GM11168 (cell line): ENCODE results near the gene MAD1L1.

Experiments used
- in situ Hi-C: fragments of 300-500 bp; cut with MboI; formaldehyde crosslinking; loops from one replicate; pipeline ENCODE4 v1.12.0; 2022; ENCODE audit warnings: low sequenced_read_pairs; ENCODE audit not compliant: unreplicated experiment

The MAD1L1 gene

DNA sequence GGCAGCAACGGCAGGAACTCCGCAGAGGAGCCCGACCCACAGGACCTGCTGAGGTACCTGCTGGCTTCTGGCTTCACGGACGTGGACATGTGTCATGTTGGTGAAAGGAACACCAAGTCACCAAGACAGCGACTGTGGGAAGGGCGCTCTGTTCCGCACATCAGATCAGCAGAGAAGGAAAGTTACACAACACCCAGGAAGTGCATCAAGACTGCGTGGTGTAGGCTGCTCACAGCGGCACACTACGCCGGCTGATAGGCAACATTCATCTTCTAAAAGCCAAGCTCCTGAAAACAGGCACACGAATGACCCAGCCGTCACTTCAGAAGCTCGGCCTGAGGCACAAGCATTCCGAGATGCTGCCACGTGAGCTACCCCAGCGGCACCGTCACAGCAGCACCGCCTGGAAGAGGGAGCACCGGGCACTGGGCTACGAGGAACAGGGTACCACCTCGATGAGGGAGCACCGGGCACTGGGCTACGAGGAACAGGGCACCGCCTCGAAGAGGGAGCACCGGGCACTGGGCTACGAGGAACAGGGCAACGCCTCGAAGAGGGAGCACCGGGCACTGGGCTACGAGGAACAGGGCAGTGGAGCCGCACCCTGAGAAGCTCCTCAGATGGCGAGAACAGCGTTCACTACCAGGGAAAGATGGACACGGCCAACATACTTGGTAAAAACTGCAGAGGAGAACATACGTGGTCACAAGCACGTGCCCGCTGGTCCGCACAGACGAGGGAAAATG, 86.7 kb downstream of the MAD1L1 start:
- in situ Hi-C loops = no loop called here

DNA sequence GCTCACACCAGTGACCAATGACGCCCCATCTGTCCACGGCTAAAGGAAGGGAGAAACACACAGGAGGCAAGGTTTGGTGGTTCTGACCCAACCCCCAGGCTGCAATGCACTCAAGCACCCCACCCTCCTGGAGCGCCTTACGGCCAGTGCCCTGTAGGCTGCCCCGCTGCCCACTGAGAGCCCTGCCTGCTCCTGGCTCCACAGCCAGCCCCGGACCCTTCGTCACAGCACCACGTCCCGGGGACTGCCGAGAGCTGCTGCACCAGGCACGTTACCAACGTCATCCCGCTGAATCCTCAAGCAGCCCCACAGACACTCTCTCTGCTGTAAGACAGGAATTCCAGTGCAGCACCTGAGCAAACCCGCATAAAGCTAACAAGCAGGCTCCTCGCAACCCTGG, 87.8 kb downstream of the MAD1L1 start:
- in situ Hi-C loops = no loop called here

DNA sequence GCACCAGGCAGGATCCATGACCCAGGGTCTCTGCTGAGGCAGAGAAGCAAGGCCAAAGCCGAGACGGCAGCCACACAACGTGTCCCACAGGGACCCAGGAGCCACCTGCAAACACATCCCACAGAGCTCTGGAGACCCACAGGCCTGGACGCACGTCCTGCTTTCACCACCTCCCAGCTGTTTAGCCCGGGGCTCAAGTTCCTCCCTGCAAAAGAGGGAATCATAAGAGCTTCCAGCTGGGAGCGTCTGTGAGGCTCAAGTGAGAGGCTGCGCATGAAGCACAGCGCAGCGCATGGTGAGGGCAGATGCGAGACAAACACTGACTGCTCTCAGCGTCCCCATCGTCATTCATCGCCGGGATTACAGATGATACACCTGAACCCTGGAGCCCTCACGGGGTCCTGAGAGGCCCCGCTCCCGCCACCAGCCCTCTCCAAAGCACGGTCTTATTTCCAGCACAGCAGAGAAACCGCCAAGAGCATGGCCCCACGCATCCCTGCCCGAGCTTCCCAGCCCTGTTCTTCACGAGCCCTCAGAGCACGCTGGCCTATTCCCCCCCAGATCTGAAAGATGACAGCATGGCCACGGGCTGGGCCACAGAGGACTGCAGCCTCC, 88.7 kb downstream of the MAD1L1 start:
- in situ Hi-C loops = no loop called here

GRCh38 chr7:2143450-2143849, 89.3 kb downstream of the MAD1L1 start:
- in situ Hi-C loops = no loop called here

- in situ Hi-C loops = no loop called here
Observed at GRCh38 chr7:2142386-2142785, 90.4 kb downstream of the MAD1L1 start.

- in situ Hi-C loops = no loop called here
Observed at GRCh38 chr7:2141651-2142050, 91.1 kb downstream of the MAD1L1 start.

- in situ Hi-C loops = no loop called here
Observed at GRCh38 chr7:2141021-2141410, 91.7 kb downstream of the MAD1L1 start.

DNA sequence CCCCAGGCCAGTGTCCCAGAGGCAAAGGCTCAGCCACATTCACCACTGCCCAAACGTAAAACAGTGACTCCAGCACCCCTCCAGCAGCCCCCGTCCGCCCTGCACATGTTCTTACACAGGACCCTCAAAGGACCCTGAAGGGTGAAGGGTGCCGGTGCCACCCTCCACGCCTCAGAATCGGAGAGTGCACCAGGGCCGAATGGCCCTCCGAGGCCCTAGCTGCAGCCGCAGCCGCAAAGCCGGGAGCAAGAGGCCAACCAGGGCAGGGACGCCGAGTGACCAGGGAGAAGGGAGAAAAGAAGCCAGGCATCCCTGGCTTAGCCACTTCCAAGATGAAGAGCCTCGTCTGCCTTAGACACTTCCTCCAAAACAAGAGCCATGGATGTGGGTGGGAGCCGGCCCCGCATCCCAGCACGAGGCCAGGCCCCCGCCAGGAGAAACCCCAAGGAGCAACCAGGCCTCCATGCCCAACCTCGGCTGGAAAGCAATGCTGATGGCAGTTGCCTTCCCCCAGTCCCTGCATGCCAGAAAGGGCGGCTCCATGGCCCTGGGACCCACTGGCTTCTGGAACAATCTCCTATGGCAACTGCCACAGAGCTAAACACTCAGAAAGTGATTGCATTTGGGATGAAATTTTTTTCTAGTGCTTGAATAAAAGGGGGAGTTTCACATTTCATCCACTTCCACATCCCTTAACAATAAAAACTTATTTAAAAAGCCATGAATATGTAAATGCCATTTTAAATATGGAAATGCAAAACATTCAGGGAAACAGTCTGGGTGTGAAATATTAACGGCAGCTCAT, 92.3 kb downstream of the MAD1L1 start:
- in situ Hi-C loops = no loop called here

GRCh38 chr7:2139004-2139699, 93.6 kb downstream of the MAD1L1 start:
- in situ Hi-C loops = no loop called here

- in situ Hi-C loops = no loop called here
Observed at GRCh38 chr7:2138146-2138765, 94.5 kb downstream of the MAD1L1 start.

- in situ Hi-C loops = no loop called here
Observed at GRCh38 chr7:2134740-2135139, 98.0 kb downstream of the MAD1L1 start.

DNA sequence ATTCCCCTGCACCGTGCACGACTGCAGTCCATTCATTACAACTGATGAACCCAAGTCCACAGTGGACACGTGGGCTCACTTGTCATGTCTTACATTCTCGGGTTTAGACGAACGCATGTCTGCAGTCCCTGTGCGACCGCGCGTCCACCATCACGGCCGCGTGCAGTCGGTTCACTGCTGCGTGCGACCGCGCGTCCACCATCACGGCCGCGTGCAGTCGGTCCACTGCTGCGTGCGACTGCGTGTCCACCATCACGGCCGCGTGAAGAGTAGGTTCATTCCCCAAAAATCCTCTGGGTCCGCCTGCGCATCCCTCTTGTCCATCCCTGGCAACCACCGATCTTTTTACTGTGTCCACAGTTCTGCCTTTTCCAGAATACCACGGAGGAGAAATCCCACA, 100.5 kb downstream of the MAD1L1 start:
- in situ Hi-C loops = no loop called here

- in situ Hi-C loops = no loop called here
Observed at GRCh38 chr7:2131800-2132199, 100.9 kb downstream of the MAD1L1 start.

DNA sequence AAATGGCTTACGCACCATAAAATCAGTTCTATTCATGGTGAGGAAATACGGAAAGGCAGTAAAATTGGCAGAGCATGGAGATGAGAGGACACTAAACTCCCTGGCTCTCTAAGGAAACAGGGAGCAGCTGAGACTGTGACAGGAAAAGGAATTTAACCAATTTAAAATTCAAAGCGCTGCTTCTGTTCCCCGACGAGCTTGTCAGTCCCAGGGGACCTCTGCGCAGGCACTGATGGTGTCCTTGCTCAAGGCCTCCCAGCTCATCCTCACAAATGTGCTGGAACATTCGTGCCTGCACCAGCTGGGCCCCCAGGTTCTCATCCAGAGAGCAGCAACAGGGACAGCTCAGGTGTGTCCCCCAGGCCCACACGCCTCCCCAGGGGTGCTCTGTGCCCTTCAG, 101.4 kb downstream of the MAD1L1 start:
- in situ Hi-C loops = no loop called here

DNA sequence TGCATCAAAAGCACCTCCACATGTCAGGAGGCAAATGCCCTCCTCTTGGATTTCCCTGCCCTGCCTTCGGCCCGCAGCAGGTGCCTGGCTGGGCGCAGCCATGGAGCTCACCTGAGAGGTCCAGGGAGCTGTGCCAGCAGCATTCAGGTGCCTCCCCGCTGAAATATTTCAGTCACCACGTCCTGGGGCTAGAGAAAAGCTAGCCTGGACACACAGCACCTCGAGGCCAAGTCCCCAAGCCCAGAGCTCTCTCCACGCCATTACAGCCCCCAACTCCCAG, 102.7 kb downstream of the MAD1L1 start:
- in situ Hi-C loops = no loop called here

DNA sequence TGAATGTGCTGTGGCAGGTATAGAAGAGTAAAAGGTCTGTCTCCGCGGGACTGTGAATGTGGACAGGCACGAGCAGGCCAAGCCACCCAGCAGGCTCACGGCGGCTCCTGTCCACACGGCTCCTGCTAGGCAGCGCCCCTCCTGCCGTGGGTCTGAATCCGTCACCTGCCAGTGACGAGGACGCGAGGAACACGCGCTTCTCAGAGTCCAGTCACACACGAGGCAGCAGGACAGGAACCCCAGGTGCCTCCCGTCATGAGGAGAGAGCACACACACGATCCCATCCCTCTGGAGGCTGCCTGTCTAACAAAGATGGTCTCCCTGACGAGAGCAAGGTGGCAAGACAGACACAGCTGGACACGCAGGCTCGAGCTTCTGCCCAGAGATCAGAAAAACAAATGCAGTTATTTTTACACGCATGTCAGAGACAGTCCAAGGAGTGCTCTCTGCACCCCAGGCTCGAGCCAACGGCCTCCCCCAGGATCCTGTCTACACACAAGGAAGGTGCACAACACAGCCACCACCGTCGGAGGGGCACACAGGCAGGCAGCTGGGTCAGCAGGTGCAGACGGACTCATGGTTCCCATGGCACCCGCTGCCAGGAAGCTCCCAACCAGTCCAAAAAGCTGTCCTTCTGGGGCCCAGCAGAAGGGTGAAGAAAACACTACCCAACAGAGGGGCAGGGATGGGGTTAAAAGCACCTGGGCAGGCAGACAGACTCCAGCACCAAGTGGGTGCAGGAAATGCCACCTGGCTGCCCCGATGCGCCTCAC, 103.2 kb downstream of the MAD1L1 start:
- in situ Hi-C loops = no loop called here

DNA sequence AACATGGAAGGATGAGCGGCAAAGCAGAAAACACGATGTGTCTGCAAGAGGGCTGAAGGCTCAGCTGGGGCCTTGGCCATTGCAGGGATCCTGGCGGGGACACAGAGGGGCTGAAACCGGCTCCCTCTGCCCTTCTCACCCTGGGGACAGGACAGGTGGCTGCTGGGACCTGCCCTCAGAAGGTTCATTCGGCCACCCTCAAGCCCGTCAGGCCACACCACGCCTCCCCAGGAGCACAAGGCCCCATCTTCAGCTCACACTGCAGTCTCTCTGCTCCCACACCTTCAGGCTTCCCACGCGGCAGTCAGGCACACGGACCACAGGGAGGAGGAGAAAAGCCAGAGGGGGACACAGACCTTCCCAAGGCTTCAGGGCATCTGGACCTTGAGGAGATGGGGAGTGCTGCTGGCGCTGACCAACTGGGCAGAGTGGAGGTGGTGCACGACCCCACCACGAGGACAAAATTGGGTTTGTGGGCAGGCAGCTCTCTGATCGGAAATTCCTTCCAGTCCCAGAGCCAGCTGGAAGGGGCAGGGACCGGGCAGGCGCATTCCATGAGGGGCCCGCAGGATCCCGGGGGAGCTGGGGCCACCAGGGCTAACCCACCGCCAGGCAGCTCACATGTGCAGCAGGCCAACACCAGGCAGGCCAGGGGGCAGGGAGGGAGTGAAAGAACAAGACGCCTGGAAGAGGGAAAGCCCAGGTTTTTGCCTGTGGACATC, 104.0 kb downstream of the MAD1L1 start:
- in situ Hi-C loops = no loop called here

- in situ Hi-C loops = no loop called here
Observed at GRCh38 chr7:2126621-2127020, 106.1 kb downstream of the MAD1L1 start.

DNA sequence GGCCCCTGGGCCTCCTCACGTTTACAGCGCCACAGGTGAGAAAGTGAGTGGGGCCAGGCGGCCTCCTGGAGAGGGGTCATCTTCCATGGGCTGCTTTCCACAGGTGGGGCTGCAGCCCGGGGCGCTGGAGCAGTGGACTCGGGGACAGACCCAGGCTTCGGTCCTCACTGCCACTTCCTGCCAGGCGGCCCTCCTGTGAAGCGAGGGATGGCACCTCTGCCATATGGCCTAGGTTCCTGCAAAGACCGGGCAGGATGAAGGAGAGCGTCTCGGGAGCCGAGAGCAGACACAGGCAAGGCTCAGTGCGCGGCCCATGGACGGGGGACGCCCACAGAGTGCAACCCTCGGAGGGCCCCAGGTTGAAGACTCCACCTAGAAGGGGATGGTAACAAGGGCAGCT, 106.8 kb downstream of the MAD1L1 start:
- in situ Hi-C loops = no loop called here
